Fibroblast of the aortic adventitia (primary cell): ENCODE results near the gene ZNF750. TPM values are rescaled to one million over a fixed set of nuclear protein-coding genes. Genes with fewer than 3 reads are reported as not detected.
A peak's percentile ranks its signal among the peaks of the same experiment; 100 is the strongest.

ENCODE experiments used
- DNase-seq: peaks from one replicate; pipeline ENCODE4 v3.0.0-alpha.2; 2010; ENCODE audit warnings: low read depth
- H3K4me3 ChIP-seq: 2 replicates; pipeline ENCODE4 v1.5.1; 2011; ENCODE audit warnings: low read depth, mild to moderate bottlenecking, control low read depth, low read length, moderate library complexity
- CTCF ChIP-seq: IDR thresholded peaks from 2 replicates; pipeline ENCODE4 v1.5.1; 2011; ENCODE audit warnings: mild to moderate bottlenecking, low read length, control low read depth, inconsistent platforms; ENCODE audit not compliant: insufficient read depth
- total RNA-seq: library from RNA; depleted of rRNA; stranded (reverse); fragments of >200 nt; gene quantifications from 2 replicates; pipeline ENCODE4 v1.2.3, GENCODE V29; 2012; ENCODE audit warnings: low replicate concordance

ZNF750 gene
- total RNA-seq, result 0.16 TPM in 1 of 2 replicates, not detected in the other

GRCh38 chr17:82839617-82840292 lies at the start of gene ZNF750:
Gene ZNF750, minus strand, starts transcription at chr17:82840022. Its CDS starts 7,568 bp downstream, at chr17:82832454.
- DNase-seq, result no peak
- TF ChIP-seq CTCF, result no peak
- H3K4me3 ChIP-seq, result no peak within 1 kb of the TSS

- H3K4me3 ChIP-seq, result no peak overlapping the region
- no peak for DNase-seq
- no peak for TF ChIP-seq CTCF
Measured at GRCh38 chr17:82888583-82889495, 49.0 kb upstream of the ZNF750 start.

GRCh38 chr17:82887255-82888164 lies 47.7 kb upstream of the ZNF750 start:
- TF ChIP-seq CTCF, result no peak
- H3K4me3 ChIP-seq, result no peak overlapping the region
- no peak for DNase-seq

- TF ChIP-seq CTCF, result no peak
- DNase-seq, result no peak
- H3K4me3 ChIP-seq, result no peak overlapping the region
Measured at GRCh38 chr17:82884970-82885353, 45.1 kb upstream of the ZNF750 start.

GRCh38 chr17:82884341-82884969 lies 44.6 kb upstream of the ZNF750 start:
- DNase-seq, result peak; percentile 36
- no peak for TF ChIP-seq CTCF
- H3K4me3 ChIP-seq, result no peak overlapping the region
